ENCODE measurements around the gene ANAPC4.

DNA sequence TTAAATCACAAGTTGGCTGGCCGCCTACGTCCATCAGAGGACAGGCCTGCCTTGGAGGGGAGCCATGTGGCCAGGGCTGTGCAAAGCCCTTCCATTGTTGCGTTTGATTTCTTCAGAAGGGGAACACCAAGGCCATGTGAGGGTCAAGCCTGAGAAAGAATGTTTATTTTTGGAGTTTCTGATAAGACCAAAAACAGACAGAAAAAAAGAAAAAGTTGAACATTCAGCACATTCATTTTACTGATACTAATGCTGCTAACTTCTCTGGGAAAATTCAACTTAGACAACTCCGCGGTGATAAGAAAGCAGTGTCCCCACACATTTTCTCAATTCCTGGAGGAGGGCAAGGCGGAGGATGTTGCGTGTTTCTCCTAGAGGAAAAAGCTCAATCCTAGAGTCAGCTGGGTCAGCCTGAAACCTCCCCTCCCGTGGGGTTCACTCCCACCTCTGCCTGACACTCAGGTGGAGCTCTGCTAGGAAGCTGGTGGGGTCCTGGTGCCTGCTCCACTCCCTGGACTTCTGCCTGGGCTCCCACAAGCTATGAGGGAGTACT, 63.5 kb downstream of the ANAPC4 start:
- TF ChIP-seq, protein P1, sequence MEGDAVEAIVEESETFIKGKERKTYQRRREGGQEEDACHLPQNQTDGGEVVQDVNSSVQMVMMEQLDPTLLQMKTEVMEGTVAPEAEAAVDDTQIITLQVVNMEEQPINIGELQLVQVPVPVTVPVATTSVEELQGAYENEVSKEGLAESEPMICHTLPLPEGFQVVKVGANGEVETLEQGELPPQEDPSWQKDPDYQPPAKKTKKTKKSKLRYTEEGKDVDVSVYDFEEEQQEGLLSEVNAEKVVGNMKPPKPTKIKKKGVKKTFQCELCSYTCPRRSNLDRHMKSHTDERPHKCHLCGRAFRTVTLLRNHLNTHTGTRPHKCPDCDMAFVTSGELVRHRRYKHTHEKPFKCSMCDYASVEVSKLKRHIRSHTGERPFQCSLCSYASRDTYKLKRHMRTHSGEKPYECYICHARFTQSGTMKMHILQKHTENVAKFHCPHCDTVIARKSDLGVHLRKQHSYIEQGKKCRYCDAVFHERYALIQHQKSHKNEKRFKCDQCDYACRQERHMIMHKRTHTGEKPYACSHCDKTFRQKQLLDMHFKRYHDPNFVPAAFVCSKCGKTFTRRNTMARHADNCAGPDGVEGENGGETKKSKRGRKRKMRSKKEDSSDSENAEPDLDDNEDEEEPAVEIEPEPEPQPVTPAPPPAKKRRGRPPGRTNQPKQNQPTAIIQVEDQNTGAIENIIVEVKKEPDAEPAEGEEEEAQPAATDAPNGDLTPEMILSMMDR (IDR thresholded peaks at IDR 0.05), result no peak
- no peak for TF ChIP-seq POLR2A (IDR thresholded peaks at IDR 0.05)
